Measurements from ENCODE around the gene H2BW2. TPM values are rescaled to one million over a fixed set of nuclear protein-coding genes. Genes with fewer than 3 reads are reported as not detected.

H2BW2 gene
- total and polyA plus RNA-seq, 2 donors (not counting 1 experiment from before 2014, with no cell fraction given) = not detected

DNA sequence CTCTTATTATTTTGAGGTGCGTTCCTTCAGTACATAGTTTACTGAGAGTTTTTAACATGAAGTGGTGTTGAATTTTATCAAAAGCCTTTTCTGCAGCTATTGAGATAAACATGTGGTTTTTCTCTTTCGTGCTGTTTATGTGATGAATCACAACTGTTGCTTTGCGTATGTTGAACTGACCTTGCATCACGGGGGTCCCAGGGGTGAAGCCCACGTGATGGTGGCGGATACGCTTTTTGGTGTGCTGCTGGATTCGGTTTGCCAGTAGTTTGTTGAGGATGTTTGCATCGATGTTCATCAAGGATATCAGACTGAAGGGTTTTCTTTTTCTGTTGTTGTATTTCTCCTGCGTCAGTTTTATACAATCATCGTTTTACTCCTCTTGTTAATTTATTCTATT lies 21.6 kb upstream of the H2BW2 start:
- no peaks in the 10 kb centered on the region for H4K20me1 ChIP-seq (ENCODE audit: control insufficient read depth, extremely low read depth, insufficient read depth, low read length)
- no peaks in the 10 kb centered on the region for H3K9me3 ChIP-seq (ENCODE audit: control insufficient read depth, insufficient read depth, low read depth, low read length)
- H3K27me3 ChIP-seq (ENCODE audit: control insufficient read depth, insufficient read depth, low read length) = no peaks in the 10 kb centered on the region
- H3K27ac ChIP-seq (ENCODE audit: insufficient read depth, low read length) = no peak overlapping the region
- no peak overlapping the region for H3K4me2 ChIP-seq (ENCODE audit: extremely low read depth, insufficient read depth, low read length)
- peak in 1 of 2 donors; percentile 22 for DNase-seq (ENCODE audit: low read depth in 2 of 2)
- TF ChIP-seq CTCF (conservative IDR thresholded peaks at IDR 0.05 in 1 of 2, IDR thresholded peaks at IDR 0.05 in 1 of 2; ENCODE audit: low read depth in 1 of 2, low read length in 2 of 2) = no peak
- TF ChIP-seq EZH2 (IDR thresholded peaks at IDR 0.05; ENCODE audit: low read length, missing control alignments) = no peak
- no peak overlapping the region for H2AFZ ChIP-seq (ENCODE audit: low read length)
- H3K9ac ChIP-seq (ENCODE audit: insufficient read depth, low read length) = no peak overlapping the region
- H3K4me1 ChIP-seq (ENCODE audit: control insufficient read depth, extremely low read depth, insufficient read depth, low read length) = no peaks in the 10 kb centered on the region
- no peak overlapping the region for H3K4me3 ChIP-seq (replicated peaks in 1 of 4; ENCODE audit: control extremely low read depth in 1 of 4, insufficient read depth in 1 of 4, low read depth in 3 of 4, low read length in 4 of 4)
- H3K36me3 ChIP-seq (ENCODE audit: control insufficient read depth, insufficient read depth, low read length) = no peaks in the 10 kb centered on the region
- no peaks in the 10 kb centered on the region for H3K79me2 ChIP-seq (ENCODE audit: control insufficient read depth, insufficient read depth, low read length)

DNA sequence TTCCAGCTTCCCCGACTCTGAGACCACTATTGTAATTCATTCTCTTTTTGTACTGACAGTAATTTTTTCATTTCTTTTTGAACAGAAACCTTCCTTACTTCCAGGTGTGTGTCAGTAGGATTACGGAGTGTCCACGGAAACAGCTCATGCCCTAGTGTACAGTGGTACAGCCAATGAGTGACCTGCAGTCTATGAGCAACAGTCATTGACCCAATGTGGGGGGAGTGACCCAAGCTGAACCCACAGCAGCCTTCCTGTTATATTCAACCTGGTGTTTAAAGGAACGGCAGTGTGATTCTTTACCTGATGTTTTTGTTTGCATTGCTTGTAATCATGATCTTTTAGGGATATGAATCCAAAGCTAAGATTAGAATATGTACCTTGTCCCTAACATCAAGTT lies 1.2 kb downstream of the H2BW2 start:
- H2AFZ ChIP-seq (ENCODE audit: low read length) = no peak overlapping the region
- TF ChIP-seq CTCF (conservative IDR thresholded peaks at IDR 0.05 in 1 of 2, IDR thresholded peaks at IDR 0.05 in 1 of 2; ENCODE audit: low read depth in 1 of 2, low read length in 2 of 2) (no peak), EZH2 (IDR thresholded peaks at IDR 0.05; ENCODE audit: low read length, missing control alignments) (no peak)
- H3K9ac ChIP-seq (ENCODE audit: insufficient read depth, low read length) = no peak overlapping the region
- no peaks in the 10 kb centered on the region for H3K9me3 ChIP-seq (ENCODE audit: control insufficient read depth, insufficient read depth, low read depth, low read length)
- no peaks in the 10 kb centered on the region for H3K36me3 ChIP-seq (ENCODE audit: control insufficient read depth, insufficient read depth, low read length)
- no peak overlapping the region for H3K27ac ChIP-seq (ENCODE audit: insufficient read depth, low read length)
- H3K79me2 ChIP-seq (ENCODE audit: control insufficient read depth, insufficient read depth, low read length) = no peaks in the 10 kb centered on the region
- H3K27me3 ChIP-seq (ENCODE audit: control insufficient read depth, insufficient read depth, low read length) = no peaks in the 10 kb centered on the region
- DNase-seq (ENCODE audit: low read depth in 2 of 2) = no peak
- no peak overlapping the region for H3K4me2 ChIP-seq (ENCODE audit: extremely low read depth, insufficient read depth, low read length)
- no peaks in the 10 kb centered on the region for H3K4me1 ChIP-seq (ENCODE audit: control insufficient read depth, extremely low read depth, insufficient read depth, low read length)
- H4K20me1 ChIP-seq (ENCODE audit: control insufficient read depth, extremely low read depth, insufficient read depth, low read length) = no peaks in the 10 kb centered on the region
- H3K4me3 ChIP-seq (replicated peaks in 1 of 4; ENCODE audit: control extremely low read depth in 1 of 4, insufficient read depth in 1 of 4, low read depth in 3 of 4, low read length in 4 of 4) = no peak overlapping the region

GRCh38 chrX:104045642-104046041 lies 5.9 kb downstream of the H2BW2 start:
- Histone ChIP-seq H3K27ac (ENCODE audit: insufficient read depth, low read length) (no peak overlapping the region), H2AFZ (ENCODE audit: low read length) (no peak overlapping the region), H4K20me1 (ENCODE audit: control insufficient read depth, extremely low read depth, insufficient read depth, low read length) (peaks cover 2% of the 10 kb centered on the region), H3K9me3 (ENCODE audit: control insufficient read depth, insufficient read depth, low read depth, low read length) (no peaks in the 10 kb centered on the region), H3K27me3 (ENCODE audit: control insufficient read depth, insufficient read depth, low read length) (no peaks in the 10 kb centered on the region), H3K36me3 (ENCODE audit: control insufficient read depth, insufficient read depth, low read length) (no peaks in the 10 kb centered on the region), H3K79me2 (ENCODE audit: control insufficient read depth, insufficient read depth, low read length) (no peaks in the 10 kb centered on the region), H3K4me2 (ENCODE audit: extremely low read depth, insufficient read depth, low read length) (no peak overlapping the region), H3K4me3 (replicated peaks in 1 of 4; ENCODE audit: control extremely low read depth in 1 of 4, insufficient read depth in 1 of 4, low read depth in 3 of 4, low read length in 4 of 4) (no peak overlapping the region), H3K9ac (ENCODE audit: insufficient read depth, low read length) (no peak overlapping the region), H3K4me1 (ENCODE audit: control insufficient read depth, extremely low read depth, insufficient read depth, low read length) (no peaks in the 10 kb centered on the region)
- TF ChIP-seq CTCF (conservative IDR thresholded peaks at IDR 0.05 in 1 of 2, IDR thresholded peaks at IDR 0.05 in 1 of 2; ENCODE audit: low read depth in 1 of 2, low read length in 2 of 2) = no peak
- no peak for TF ChIP-seq EZH2 (IDR thresholded peaks at IDR 0.05; ENCODE audit: low read length, missing control alignments)
- DNase-seq (ENCODE audit: low read depth in 2 of 2) = no peak

All from fibroblast of lung (primary cell).